HG02798 (cell line): Measurements from ENCODE around the gene LRRK2.

ENCODE experiments used
- ATAC-seq: cut with Tn5 transposase; IDR thresholded peaks from one replicate; pipeline ENCODE4 v1.9.1; 2021; ENCODE audit warnings: mild to moderate bottlenecking; ENCODE audit not compliant: unreplicated experiment, poor library complexity

The LRRK2 gene

DNA sequence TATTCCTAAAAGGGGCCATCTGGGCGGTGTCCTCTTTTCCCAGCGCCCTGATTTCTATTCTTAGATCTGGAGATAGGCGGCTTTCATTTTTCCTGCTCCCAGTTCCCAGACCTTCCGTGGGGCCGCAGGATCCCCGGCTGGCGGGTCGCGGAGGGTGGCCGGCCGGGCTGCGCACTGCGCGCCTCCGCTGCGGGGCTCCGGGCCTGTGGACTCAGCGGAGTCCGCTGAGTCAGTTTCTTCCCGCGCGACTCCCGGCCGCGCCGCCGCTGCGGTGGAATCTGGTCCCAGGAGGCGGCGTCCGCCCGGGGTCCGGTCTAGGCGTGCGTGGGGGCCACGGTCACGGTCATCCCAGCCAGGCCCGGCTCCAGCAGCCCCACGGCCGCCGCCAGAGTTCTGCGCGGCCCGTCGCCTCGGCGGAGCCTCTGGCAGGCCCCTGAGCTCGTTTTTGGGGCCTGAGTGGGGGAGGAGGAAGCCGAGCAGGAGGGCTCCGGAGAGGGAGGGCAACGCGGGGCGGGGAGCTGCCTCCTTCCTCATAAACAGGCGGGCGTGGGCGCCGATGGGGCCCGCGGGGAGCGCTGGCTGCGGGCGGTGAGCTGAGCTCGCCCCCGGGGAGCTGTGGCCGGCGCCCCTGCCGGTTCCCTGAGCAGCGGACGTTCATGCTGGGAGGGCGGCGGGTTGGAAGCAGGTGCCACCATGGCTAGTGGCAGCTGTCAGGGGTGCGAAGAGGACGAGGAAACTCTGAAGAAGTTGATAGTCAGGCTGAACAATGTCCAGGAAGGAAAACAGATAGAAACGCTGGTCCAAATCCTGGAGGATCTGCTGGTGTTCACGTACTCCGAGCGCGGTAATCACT is at the start of gene LRRK2:
Gene LRRK2, plus strand, starts transcription at position 559 of the 853 bp plus-strand sequence. Its CDS starts 135 bp downstream, at position 694.
- peak; percentile 68 for ATAC-seq

DNA sequence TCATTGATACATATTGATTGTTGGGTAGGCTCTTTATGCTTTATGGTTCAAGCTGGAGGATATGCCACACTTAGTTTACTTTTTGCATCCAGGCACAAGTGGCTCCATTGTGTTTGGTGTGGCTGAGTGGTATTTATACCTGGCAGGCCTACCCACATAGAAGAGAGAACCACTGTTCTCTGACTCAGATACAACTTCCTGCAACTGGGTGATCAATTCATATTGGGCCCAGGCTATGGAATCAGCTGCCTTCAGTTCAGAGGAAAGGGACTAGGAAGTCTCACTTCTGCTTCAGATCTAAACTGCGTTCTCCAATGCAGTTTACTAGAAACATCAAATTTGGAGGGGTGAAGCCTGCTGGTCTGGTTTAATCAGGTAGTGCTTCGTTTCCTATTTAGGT is 49.8 kb upstream of the LRRK2 start:
- no peak for ATAC-seq

DNA sequence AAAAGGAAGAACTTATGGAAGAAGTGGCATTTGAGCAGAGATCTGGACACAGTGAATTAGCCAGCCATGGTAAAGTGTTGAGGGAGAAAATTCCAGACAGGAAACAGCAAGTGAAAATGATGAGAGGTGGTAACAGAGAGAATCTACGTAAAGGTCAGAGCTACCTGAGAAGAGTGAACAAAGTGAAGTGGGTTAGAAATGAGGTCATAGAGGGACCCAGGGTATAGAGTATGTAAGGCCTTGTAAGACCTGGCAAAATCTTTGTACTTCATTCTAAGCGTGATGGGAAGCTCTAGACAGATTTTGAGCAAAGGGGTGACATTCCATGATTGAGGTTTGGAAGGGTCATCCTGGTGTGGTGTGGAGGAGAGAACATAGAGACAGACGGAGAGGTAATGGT is 49.3 kb upstream of the LRRK2 start:
- no peak for ATAC-seq

DNA sequence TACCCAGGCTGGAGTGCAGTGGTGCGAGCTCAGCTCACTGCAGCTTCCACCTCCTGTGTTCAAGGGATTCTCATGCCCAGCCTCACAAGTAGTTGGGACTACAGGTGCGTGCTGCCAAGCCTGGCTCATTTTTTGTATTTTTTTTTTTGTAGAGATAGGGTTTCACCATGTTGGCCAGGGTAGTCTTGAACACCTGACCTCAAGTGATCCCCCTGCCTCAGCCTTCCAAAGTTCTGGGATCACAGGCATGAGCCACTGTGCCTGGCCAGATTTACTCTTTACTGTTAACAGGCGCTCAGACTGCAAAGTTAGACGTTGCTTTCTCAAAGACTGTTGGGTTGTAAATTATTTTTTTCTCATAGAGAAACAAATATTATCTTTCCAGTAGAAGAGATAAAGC is 46.1 kb upstream of the LRRK2 start:
- no peak for ATAC-seq

DNA sequence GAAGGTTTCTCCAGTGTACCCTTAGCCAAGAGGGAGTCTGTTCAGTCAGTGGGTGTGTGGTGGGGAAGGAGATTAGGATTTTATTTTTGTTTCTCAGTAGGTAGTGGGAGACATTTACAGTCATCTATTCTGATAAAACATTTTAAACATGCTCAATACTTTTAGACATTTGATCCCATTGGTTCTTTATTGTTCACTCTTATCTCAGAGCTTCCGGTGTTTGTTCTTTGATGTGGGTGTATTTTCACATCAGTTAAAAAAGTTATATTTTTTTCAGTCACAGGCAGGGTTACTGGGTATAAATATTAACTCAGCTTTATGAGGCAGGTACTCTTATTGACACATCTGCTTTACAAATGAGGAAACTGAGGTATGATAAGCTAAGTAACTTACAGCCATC is 43.3 kb upstream of the LRRK2 start:
- ATAC-seq: no peak

DNA sequence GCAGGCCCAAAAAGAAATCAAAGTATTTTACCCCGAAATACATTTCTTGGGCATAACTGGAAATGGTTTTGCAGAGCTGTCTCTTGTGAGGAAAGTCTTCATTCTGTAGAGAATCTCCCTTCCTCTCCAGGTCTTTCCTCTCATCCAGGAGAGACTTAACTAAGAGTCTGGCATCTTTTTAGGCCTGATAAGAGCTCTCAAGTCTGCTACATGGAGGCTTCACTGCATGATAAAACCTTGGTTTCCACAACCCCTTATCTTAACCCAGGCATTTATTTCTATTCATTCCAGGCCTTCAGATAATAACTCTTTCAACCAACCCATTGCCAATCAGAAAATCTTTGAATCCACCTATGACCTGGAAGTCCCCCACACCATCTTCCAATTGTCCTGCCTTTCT is 41.1 kb upstream of the LRRK2 start:
- ATAC-seq: no peak

DNA sequence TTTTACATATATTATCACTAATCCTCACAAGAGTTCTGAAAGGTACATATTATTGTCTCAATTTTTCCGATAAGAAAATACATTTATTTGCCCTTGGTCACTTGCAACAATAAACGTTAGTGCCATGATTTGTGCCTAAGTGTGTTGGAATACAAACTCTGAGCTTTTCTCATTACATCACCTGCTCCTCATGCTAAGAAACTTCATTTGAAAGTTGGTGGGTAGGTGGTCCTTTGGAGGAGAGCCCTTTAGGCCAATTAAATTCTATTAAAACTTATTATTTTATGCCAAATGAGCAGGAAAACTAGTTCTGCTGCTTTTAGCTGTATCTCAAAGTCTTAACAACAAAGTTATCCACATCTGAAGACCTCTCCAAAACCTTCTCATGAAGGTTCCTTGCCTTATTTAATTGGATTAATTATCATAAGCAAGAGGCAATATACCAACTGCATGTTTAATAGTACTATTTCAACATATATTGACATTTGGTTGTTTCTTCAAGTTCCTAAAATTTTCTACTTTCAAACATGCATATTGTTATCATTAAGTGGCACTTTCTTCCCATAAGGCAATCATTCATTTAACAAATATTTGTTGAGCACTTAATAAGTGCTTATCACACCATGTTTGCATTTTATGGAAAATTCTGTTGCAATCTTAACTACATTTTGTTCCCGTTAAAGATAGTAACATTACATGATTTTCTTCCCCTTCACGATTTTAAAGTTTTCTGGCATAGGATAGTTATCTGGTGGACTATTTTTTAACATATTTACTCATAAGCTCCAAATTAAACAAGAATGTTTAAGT is 40.1 kb upstream of the LRRK2 start:
- ATAC-seq: no peak

DNA sequence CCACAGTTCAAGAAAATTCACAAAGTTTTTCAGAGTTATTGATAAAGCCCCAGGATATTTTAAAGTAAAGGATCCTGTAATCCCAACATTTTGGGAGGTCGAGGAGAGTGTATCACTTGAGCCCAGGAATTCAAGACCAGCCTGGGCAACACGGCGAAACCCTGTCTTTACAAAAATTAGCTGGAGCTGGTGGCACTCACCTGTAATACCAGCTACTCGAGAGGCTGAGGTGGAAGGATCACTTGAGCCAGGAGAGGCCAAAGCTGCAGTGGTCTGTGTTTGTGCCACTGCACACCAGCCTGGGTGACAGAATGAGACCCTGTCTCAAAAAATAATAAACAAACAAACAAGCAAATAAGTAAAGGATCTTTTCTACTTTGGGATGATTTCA is 39.5 kb upstream of the LRRK2 start:
- no peak for ATAC-seq

DNA sequence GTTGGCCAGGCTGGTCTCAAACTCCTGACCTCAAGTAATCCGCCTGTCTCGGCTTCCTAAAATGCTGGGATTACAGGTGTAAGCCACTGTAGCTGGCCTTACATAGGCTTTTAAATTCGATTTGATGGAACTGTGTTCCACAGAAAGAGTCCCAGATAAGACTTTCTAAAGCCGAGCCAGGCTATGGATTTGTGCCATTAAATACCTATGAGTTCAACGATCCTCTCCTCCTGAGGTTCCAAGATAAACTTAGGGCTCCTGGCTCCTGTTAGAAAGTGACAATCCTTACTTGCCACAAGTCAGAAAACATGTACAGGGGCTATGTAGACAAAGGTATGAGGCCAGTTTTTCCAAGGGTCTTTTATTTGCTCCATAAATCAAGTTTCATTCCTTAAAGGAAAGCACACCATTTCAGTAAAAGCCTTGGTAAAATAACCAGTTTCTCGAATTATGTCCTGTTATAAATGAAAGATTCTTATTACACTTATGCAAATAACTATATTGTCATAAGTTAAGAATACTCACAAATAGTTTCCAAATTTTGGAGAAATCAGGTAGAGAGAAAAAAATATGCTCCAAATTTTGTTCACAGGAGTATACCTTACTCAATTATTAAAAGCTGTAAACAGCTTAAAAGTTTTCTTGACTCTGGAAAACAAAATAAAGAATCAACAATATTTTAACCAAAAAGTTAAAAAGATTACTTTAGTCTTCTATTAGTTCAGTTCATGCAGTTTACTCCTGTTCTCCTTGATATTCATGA is 36.1 kb upstream of the LRRK2 start:
- ATAC-seq: no peak

DNA sequence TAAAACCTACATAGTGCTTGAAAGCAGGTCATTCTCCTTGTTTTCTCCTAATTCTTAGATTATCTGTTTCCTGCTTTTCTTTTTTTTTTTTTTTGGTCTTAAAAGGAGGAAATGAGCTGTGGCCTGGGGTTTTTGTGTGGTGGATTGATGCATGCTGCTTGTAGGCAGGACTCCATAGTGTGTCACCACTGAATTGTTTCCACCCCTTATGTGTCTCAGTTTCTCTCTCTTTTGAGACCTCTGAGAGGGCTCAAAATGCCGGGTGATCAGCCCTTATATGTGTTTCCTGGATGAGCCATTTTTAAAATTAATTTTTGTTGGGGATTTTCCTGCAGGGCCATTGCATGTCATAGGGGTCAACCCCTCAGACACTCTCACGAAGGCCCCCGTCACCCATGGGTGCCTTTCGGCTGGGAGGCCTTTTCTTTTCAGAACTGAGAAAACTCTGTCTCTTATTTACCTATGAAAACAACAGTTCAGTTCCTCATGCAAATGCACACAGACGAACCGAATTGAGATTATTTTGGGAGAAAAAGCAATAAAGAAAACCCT is 32.0 kb upstream of the LRRK2 start:
- peak; percentile 97 for ATAC-seq

DNA sequence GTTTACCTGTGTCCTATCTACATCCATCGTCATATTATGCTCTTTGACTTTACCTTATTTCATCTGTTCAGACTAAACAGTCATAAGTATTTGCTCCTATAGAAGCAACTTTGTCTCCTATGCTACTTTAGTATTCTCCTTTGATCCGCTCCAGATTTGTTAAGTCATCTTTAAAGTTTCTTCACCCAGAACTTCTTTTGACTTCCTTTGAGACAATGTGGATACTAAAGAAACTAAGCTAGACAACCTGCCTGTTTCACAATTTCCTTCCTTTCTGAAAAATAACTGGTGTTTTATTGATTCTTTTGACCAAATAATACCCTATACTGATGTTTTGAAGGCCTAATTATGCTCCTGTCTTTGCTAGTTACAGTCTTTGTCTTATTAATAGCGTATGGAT is 30.0 kb upstream of the LRRK2 start:
- ATAC-seq: no peak

DNA sequence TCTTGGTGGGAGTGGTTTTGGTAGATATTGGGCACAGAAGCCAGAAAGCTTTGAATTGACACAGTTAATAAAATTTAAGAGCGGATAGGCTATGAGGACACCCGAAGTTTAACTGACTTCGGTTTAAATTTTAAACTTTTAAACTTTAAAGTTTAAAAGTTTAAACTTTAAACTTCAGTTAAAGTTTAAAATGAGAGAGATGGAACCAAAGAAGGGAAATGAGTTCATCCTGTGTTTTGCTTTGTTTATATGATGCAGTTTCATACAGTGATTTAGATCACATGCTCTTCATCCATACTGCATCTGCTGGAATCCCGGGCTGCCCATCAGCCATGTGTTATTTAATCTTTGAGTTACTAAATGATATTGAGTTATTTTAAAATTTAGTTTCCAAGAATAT is 27.2 kb upstream of the LRRK2 start:
- ATAC-seq: no peak

DNA sequence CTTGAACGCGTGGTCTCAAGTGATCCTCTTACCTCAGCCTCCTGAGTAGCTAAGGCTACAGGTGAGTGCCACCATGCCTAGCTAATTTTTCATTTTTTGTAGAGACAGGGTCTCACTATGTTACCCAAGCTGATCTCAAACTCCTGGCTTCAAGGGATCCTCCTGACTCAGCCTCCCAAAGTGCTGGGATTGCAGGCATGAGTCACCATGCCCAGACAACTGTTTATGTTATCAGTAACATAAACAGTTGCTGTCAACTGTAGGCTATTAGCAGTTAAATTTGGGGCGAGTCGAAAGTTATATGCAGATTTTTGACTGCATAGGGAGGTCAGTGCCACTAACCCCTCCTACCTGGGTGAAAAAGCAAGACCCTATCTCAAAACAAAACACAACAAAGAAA is 26.2 kb upstream of the LRRK2 start:
- no peak for ATAC-seq

DNA sequence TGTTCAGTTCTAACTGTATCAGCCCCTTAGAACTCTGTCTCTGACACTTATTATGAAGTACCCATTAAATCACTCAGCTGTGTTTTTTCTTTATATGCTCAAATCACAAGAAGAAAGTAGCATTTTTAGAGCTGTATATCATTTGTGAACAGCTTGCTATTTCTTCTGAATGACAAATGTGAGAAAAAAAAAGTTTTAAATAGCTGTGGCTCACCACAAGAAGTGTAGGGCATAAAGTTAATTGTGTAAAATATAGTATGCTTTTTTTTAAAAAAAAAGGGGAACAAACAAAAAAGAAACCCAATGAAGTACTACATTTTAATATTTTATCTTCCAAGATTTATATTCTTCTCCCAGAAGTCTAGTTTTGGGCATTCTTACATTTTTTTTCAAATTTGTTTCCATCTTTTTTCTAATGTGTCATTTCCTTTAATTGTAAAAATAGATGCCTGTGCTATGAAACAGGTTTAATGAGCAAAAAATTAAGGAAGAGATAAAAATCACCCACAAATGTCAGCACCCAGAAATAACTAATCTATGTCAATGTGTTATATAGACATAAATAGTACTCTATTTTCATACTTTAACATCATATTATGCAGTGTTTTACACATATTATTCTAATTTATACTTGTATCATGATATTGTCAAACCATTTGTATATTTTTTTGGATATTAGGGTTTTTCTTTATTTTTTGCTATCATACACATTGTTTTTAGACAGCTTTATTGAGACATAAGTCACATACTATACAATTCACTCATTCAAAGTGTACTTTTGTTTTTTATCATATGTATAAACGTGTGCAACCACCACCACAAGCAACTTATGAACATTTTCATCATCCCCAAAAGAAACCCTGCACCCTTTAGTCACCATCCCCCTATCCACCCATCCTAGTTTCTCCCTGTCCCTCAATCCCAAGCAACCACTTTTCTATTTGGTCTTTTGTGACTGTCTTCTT is 22.4 kb upstream of the LRRK2 start:
- peak; percentile 59 for ATAC-seq

DNA sequence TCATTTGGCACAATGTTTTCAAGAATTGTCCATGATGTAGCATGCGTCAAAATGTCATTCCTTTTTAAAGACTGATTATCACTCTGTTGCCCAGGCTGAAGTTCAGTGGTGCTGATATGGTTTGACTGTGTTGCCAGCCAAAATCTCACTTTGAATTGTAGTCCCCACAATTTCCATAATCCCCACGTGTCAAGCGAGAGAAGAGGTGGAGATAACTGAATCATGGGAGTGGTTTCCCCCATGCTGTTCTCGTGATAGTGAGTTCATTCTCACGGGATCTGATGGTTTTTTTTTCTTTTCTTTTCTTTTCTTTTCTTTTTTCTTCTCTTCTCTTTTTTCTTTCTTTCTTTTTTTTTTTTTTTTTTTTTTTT is 21.8 kb upstream of the LRRK2 start:
- ATAC-seq: no peak

DNA sequence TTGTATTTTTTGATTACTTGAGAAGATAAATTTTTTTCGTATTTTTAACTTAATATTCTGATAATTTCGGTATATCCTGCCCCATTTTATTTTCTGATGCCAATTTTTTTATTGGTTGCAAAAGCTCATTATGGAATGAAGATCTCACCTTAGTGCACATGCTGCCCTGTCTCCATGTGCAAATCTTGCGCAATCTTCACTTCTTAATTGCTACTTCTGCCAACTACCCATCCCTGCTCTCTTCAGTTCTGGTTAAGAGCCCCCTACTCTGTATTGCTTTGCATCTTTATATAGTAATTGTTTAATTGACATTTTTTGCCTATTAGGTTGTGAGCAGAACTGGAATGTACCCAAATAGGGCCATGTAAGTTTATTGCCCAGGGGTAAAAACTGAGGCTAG is 20.5 kb upstream of the LRRK2 start:
- no peak for ATAC-seq

DNA sequence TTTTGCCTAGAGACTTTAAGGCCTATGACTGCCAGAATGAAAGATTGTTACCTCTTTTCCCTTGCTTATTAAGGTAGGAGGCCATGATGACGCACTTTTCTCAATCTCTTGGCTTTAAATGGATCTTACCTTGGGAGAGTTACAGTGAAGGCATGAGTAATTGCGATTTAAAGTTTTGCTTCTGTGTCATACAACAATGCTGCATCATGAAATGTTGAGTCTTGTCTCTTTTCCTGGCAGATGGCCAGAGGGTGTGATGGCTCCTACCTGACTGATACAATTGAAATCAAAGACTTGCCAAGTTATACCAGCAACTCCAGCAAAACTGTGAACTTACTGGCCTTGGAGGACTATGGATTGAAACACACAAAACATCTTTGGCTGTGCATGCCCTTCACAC is 17.2 kb upstream of the LRRK2 start:
- ATAC-seq: no peak

DNA sequence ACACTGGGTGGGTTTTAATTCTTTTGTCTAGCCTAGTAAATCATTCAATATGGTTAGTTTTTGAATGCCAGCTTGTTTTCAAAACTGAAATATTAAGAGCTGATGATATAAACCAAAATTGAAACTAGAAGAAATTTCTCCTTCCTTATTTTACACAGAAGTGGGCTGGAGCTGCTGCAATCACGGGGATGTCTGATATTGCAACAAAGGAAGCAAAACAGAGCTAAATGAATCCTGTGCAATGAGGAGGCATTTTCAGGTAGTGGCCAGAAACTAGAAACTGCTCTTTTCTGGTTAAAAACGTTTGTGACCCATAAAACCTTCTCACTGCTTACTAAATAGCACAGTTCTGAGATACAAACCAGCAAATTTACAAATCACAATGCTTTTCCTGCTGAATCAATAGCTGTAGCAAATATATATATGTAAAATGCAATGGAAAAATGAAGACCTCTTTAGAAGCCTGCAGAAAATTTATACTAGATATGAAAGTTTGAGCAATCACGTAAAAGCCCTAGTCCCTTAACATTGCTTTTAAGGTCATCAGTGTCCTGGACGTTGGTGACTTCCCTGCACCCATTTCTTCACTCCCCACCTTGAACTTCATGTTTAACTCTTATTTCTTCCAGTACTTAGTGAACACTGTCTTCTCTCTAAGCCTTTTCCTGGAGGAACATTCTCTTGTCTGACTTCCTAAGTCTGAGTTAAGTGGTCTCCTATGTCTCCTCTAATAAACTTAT is 15.9 kb upstream of the LRRK2 start:
- peak; percentile 91 for ATAC-seq

DNA sequence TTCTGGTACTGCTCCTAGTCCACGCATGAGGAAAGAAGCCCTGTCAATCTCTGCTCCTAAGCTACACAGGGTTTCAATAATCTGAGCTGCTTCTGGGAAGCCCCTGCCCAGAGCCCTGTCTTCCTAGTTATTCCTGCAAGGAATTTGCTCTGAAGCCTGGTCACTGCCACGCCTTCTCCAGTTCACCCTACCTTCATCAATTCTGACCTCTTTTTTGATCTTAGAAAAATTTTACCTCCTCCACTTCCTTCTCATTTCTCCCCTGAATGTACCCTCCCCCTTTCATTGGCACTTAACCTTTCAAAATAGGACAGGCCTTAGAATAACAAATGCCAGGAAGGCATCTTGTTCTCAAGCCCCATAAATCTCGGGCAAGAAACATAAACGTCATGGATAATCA is 14.9 kb upstream of the LRRK2 start:
- no peak for ATAC-seq
